Astrocyte of the hippocampus (primary cell): Measurements from ENCODE around the gene FCHSD2.
A peak's percentile ranks its signal among the peaks of the same experiment; 100 is the strongest.
"Not testable (repeated sequence)": the region's sequence is repeated elsewhere in the genome, so short reads cannot be mapped to it uniquely, and the experiment has no call there.

Source experiments
- DNase-seq: peaks from one replicate; pipeline ENCODE4 v3.0.0; 2011; ENCODE audit warnings: low read depth, low spot score

The FCHSD2 gene

GRCh38 chr11:72875736-72876135, 266.4 kb downstream of the FCHSD2 start:
- no peak for DNase-seq

DNA sequence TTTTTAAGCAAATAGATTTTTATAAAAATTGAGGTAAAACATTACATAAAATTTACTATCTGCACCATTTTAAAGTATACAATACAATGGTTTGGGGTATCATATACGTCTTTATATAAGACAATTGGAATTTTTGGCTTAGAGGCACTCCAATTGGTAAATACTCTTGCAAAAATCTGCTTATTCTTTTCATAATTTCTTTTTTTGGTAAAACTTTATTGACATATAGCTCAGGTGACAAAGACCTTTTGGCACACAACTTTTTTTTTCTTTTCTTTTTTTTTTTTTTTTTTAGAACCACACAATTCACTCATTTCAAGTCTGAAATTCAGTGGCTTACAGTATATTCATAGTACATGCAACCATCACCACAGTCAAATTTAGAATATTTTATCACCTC, 270.1 kb downstream of the FCHSD2 start:
- no peak for DNase-seq

GRCh38 chr11:72871119-72871518, 271.0 kb downstream of the FCHSD2 start:
- DNase-seq, result peak; percentile 45

DNA sequence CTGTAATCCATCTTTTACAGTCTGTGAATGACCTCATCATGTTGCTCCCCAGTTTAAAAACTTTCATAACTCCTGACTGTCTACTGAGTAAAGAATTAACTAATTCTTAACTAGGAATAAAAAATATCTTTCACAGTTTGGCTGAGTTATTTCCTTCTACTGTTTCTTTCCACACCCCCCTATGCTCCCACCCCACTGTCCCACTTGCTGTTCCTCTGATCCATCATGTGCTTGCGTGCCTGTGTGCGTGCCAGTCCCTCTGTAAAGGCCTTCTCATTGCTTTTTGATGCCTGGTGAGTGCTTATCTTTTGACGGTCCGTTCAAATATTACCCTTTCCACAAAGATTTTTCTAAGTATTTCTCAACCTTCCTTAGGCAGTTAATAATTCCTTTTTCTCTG, 272.3 kb downstream of the FCHSD2 start:
- no peak for DNase-seq

DNA sequence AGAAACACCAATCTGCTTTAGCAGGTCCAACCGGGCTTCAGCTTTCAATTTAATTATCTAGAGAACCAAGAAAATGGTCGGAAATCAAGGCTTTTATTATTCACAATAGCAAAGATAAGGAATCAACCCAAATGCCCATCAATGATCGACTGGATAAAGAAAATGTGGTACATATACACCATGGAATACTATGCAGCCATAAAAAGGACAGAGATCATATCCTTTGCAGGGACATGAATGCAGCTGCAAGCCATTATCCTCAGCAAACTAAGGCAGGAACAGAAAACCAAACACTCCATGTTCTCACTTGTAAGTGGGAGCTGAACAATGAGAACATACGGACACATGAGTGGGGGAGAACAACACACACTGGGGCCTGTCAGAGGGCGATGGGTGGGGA, 274.1 kb downstream of the FCHSD2 start:
- no peak for DNase-seq

DNA sequence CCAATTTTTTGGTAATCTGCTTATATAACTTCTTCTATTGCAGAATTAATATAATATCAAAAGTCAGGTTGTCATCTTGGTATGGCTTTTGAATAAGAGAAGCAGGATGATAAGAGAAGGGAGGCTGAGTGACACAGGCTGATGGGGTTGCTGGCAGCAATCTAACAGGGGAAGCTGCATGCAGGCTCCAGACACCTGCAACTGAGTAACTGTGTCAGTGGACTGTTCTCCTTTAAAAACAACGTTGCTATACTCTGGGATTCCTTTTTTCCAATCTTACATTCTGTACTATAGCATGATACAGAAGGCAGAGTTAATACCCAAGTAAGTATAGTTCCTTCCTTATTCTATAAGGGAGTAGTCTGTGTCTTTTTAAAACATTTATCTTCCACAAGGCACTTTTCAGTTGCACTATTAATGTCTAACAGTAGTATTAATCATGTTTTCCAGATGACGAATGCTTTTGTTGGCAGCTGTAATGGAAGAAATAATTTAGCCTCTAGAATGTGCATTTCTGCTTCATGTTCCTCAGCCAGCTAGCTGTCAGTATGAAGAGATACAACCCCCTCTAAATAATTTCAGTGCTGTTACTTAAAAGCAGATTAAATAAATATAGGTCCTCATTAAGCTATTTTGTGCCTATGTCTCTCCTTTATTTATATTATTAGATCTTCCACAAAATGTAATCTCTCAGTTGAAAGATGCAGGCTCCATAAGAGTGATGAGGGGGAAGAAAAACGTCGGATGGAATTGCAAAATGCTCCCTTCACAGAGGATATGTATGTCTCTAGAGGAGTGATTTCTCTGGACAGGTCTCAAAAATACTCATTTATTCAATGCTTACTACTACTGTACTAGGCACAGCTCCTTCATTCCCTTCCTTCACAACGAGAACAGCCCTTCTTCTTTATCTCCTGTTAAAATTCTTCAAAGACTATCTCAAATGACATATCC, 277.1 kb downstream of the FCHSD2 start:
- peak; percentile 64 for DNase-seq

- DNase-seq, result no peak
These were observed 278.2 kb downstream of the FCHSD2 start for GRCh38 chr11:72863916-72864315.

DNA sequence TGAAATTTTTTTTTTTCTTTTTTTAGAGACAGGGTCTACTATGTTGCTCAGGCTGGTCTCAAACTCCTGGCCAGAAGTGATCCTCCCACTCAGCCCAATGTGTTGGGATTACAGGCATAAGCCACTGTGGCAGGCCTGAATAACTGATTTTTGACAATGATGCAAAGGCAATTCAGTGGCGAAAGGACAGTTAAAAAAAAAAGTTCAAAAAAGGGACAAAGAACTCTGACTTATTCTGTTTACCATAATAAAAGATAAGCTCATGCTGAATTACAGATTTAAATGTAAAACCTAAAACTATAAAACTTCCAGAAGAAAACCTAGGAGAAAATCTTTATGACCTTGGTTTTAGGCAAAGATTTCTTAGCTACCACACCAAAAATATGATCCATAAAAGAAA, 279.0 kb downstream of the FCHSD2 start:
- DNase-seq, result no peak

DNA sequence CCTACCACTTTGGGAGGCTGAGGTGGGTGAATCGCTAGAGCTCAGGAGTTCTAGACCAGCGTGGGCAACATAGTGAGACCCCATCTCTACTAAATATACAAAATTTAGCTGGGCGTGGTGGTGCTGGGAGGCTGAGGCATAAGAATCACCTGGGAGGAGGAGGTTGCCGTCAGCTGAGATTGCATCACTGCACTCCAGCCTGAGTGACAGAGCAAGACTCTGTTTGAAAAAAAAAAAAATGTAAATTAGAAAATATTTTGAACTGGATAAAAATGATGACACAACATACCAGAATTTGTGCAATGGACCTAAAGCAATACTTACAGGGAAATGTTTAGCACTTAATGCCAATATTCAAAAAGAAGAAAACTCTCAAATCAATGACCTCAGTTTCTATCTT, 281.5 kb downstream of the FCHSD2 start:
- no peak for DNase-seq

DNA sequence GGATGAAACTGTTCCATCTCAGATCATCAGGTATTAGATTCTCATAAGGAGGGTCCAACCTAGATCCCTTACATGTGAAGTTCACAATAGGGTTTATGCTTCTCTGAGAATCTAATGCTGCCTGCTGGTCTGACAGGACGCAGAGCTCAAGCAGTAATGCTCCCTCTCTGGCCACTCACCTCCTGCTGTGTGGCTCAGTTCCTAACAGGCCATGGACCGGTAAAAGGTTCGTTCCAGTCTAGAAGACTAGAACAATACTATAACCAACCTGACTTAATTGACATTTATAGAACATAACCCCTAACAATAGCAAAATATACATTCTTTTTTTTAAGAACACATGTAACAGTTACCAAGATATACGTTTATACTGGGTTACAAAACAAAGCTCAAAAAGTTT, 282.1 kb downstream of the FCHSD2 start:
- no peak for DNase-seq

DNA sequence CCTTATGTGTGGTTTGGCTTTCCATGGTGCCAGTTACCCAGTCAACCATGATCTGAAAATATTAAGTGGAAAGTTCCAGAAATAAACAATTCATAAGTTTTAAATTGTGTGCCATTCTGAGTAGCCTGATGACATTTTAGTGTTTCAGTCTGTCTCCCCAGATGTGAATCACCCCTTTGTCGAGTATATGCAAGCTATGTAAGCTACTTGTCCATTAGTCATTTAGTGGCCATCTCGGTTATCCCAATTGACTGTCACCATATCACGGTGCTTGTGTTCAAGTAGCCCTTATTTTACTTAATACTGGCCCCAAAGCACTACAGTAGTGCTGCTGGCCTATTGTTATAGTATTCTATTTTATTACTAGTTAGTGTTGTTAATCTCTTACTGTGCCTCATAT, 283.0 kb downstream of the FCHSD2 start:
- no peak for DNase-seq

- not testable (repeated sequence) for DNase-seq
These were observed 283.9 kb downstream of the FCHSD2 start for GRCh38 chr11:72858267-72858666.

GRCh38 chr11:72856551-72857345, 285.4 kb downstream of the FCHSD2 start:
- peak; percentile 16 for DNase-seq

DNA sequence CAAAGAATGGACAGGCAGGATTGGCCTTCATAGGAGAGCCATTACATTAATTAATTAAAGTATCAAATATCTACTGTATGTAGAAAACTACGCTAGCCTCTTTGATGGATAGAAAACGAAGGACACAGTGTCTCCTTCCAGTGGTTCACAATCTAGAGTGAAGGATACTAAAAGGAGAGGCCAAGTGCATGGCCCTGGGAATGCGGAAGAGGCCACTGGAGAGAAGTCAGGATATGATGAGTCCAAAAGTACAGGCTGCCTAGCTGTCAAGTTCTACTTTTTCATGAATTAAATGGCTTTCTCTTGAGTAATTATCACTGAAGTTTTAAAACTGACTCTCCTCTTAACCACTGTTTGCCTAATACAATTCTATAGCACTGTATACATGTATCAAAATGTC, 286.1 kb downstream of the FCHSD2 start:
- no peak for DNase-seq

DNA sequence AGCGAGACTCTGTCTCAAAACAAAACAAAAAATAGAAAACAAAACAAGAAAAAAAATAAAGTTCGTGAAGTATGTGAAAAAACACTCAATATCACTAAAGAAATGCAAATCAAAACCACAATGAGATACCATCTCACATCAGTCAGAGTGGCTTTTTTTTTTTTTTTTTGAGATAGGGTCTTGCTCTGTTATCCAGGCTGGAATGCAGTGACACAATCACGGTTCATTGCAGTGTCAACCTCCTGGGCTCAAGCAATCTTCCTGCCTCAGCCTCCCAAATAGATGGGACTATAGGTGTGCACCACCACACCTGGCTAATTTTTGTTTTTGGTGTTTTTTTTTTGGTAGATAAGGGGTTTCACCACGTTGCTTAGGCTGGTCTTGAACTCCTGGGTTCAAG, 290.4 kb downstream of the FCHSD2 start:
- DNase-seq, result peak; percentile 28

- DNase-seq, result no peak
These were observed 291.3 kb downstream of the FCHSD2 start for GRCh38 chr11:72850832-72851231.

GRCh38 chr11:72848846-72849466, 293.2 kb downstream of the FCHSD2 start:
- DNase-seq, result peak; percentile 40

DNA sequence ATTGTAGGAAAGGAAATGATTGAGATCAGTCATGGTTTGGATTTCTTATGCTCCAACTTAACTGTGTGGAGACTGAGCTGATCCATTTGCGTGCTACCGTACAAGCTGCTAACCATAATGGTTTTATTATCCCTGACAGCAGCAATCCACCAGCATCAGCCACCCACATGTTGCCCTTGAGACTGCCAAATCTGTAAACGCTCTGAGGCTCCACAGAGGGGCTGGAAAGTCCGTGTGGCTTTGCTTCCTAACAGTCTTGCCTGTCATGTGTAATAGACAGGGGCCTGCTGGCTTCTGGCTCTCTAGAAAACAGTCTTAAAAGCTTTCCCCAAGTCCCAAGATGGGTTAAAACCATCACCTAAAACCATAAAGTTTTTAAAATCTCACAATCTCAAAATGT, 297.8 kb downstream of the FCHSD2 start:
- DNase-seq, result peak; percentile 28

- DNase-seq, result no peak
These were observed 299.3 kb downstream of the FCHSD2 start for GRCh38 chr11:72842653-72843330.

DNA sequence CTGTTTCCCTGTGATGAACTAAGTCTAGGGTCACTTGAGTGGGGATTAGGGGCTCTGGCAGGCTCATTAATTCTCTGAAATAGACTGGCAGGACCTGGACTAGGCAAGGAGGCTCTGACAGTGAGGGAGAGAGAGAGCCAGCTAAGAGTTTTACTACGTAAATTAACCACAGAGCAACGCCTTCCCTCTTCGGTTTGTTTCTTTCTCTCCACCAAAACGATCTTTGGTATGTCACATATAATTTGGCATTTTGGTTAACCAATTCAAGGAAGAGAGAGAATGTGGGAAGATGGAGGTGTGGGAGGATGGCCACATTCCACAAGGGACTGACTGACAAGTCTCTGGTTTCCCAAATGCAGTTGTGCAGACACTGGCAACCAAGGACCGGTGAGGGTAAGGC, 300.0 kb downstream of the FCHSD2 start:
- DNase-seq, result no peak

DNA sequence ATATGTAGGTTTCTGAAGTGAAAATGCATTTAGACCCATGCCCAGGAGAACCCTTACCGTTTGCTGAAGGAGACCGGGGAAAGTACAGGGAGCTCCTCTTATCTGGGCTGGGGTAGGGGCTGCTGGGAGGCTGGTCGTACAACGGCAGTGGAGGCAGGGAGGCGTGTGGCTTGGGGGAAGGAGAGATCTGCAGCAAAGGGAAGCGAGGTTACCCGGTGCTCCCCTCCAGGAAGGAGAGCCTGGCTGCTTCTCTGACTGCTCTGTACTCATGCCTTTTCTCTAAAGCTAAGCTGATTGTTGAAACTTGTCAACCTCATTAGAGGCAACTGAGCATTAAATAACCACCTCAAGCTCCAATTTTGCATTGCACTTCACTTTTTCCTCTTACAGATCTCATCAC, 300.7 kb downstream of the FCHSD2 start:
- DNase-seq, result no peak

DNA sequence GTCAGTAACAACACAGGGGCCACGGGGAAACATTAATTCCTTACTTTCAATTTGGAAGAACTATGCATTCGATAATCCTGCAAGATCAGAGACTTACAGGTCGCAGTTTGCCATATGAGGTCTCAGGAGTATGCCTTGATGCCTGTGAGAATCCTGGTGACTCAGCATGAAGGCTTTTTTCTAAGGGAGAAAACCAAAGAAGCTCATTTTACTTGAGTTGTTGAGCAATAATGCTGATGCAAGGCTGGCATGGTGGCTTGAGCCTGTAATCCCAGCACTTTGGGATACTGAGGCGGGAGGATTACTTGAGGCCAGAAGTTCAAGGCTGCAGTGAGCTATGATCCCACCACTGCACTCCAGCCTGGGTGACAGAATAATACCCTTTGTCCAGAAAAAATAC, 301.3 kb downstream of the FCHSD2 start:
- peak; percentile 72 for DNase-seq
